SK-N-SH (cell line): Measurements from ENCODE around the gene CDH15.

Experiments
- CHD2 ChIP-seq: fragments of 150-350 bp; IDR thresholded peaks from 2 replicates; pipeline ENCODE4 v1.6.1; 2018; ENCODE audit warnings: low read length; ENCODE audit not compliant: partially characterized antibody
- EP300 ChIP-seq, 2 experiments: IDR thresholded peaks; 2 replicates each; pipeline versions ENCODE4 v1.4.0 to v1.6.1; 2012; ENCODE audit warnings: borderline replicate concordance in 1 of 2, low read depth in 1 of 2, low read length in 1 of 2
- FOSL2 ChIP-seq: IDR thresholded peaks from 2 replicates; pipeline ENCODE4 v1.4.0; 2012; ENCODE audit warnings: low read depth, mild to moderate bottlenecking, moderate library complexity, borderline replicate concordance
- FOXJ3 ChIP-seq: sonication (generic); formaldehyde crosslinking; IDR thresholded peaks from 2 replicates; pipeline ENCODE4 v1.5.1; 2020; ENCODE audit warnings: mild to moderate bottlenecking, missing genetic modification reagents
- POLR2AphosphoS5 ChIP-seq: IDR thresholded peaks from 2 replicates; pipeline ENCODE4 v1.6.1; 2012; ENCODE audit warnings: low read depth, low read length
- SMC3 ChIP-seq: IDR thresholded peaks from 2 replicates; pipeline ENCODE4 v1.6.1; 2012; ENCODE audit warnings: low read depth, low read length, improper control_type of control experiment
- TAF1 ChIP-seq: IDR thresholded peaks from 2 replicates; pipeline ENCODE4 v1.6.1; 2012; ENCODE audit warnings: low read depth, mild to moderate bottlenecking, low read length, moderate library complexity, borderline replicate concordance
- TF ChIP-seq, protein P1 (sequence below): fragments of 200-600 bp; sonication (generic); IDR thresholded peaks from 2 replicates; pipeline ENCODE4 v1.6.1; 2017; ENCODE audit warnings: antibody characterized with exemption, mild to moderate bottlenecking, moderate library complexity
- TF ChIP-seq, protein P2 (sequence below): fragments of 150-350 bp; IDR thresholded peaks from 2 replicates; pipeline ENCODE4 v1.6.1; 2016; ENCODE audit warnings: mild to moderate bottlenecking, low read depth, low read length
- TF ChIP-seq, protein P3 (sequence below): fragments of 150-350 bp; IDR thresholded peaks from 2 replicates; pipeline ENCODE4 v1.6.1; 2017; ENCODE audit warnings: antibody characterized with exemption, low read length, low read depth, borderline replicate concordance
- TF ChIP-seq, protein P4 (sequence below): IDR thresholded peaks from 2 replicates; pipeline ENCODE4 v1.4.0; 2012; ENCODE audit warnings: low read depth

DNA sequence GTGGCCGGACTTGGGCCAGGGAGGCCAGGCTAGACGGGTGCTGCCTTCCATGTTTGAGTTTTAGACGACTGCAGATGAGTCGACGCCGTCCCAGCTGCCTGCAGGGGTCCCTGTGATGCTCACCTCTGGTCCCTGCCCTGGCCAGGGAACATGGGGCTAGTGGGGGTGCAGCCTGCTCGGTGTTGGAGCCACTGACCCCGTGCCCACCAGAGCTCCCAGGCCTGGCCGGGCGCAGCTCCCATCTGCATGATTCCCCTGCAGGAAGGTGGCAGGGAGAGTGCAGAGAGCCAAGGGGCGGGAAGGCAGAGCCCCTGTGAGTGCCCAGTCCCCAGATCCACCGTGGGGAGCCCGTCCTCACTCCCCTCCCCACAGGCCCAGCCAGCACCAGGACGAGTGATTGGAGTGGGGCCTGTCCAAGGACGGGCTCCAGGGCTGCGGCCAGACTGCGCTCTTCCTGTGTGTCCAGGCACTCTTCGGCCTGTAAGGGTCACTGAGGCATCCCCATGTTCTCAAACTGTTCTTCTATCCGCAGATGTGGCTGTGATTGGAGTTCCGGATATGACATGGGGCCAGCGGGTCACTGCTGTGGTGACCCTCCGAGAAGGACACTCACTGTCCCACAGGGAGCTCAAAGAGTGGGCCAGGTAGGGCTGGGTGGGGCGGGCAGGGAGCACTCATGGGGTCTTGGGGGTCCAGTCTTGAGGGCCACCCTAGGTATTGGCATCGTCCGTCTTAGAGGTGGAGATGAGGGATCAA is 26.0 kb upstream of the CDH15 start:
- TF ChIP-seq, protein P1, sequence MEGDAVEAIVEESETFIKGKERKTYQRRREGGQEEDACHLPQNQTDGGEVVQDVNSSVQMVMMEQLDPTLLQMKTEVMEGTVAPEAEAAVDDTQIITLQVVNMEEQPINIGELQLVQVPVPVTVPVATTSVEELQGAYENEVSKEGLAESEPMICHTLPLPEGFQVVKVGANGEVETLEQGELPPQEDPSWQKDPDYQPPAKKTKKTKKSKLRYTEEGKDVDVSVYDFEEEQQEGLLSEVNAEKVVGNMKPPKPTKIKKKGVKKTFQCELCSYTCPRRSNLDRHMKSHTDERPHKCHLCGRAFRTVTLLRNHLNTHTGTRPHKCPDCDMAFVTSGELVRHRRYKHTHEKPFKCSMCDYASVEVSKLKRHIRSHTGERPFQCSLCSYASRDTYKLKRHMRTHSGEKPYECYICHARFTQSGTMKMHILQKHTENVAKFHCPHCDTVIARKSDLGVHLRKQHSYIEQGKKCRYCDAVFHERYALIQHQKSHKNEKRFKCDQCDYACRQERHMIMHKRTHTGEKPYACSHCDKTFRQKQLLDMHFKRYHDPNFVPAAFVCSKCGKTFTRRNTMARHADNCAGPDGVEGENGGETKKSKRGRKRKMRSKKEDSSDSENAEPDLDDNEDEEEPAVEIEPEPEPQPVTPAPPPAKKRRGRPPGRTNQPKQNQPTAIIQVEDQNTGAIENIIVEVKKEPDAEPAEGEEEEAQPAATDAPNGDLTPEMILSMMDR = no peak
- TF ChIP-seq CHD2 (no peak), EP300 (IDR thresholded peaks at IDR 0.05; ENCODE audit: borderline replicate concordance in 1 of 2, low read depth in 1 of 2, low read length in 1 of 2) (no peak), FOSL2 (no peak), POLR2AphosphoS5 (no peak), TAF1 (no peak), FOXJ3 (CRISPR knock-in tag) (no peak), SMC3 (no peak)
- TF ChIP-seq, protein P2, sequence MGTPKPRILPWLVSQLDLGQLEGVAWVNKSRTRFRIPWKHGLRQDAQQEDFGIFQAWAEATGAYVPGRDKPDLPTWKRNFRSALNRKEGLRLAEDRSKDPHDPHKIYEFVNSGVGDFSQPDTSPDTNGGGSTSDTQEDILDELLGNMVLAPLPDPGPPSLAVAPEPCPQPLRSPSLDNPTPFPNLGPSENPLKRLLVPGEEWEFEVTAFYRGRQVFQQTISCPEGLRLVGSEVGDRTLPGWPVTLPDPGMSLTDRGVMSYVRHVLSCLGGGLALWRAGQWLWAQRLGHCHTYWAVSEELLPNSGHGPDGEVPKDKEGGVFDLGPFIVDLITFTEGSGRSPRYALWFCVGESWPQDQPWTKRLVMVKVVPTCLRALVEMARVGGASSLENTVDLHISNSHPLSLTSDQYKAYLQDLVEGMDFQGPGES = no peak
- TF ChIP-seq, protein P3, sequence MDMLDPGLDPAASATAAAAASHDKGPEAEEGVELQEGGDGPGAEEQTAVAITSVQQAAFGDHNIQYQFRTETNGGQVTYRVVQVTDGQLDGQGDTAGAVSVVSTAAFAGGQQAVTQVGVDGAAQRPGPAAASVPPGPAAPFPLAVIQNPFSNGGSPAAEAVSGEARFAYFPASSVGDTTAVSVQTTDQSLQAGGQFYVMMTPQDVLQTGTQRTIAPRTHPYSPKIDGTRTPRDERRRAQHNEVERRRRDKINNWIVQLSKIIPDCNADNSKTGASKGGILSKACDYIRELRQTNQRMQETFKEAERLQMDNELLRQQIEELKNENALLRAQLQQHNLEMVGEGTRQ = no peak
- TF ChIP-seq, protein P4, sequence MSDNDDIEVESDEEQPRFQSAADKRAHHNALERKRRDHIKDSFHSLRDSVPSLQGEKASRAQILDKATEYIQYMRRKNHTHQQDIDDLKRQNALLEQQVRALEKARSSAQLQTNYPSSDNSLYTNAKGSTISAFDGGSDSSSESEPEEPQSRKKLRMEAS = no peak
